Tibial nerve (tissue), 4 donors: Measurements from ENCODE around the gene JAG2. TPM values are rescaled to one million over a fixed set of nuclear protein-coding genes. Genes with fewer than 3 reads are reported as not detected.

Source experiments
- DNase-seq, 2 donors: peaks; one replicate each; pipeline ENCODE4 v3.0.0-alpha.2; 2019; ENCODE audit warnings: low spot score in 2 of 2
- H3K27ac ChIP-seq, 4 donors: fragments of 200-600 bp; sonication (generic) in 3 of 4; one replicate each; pipeline ENCODE4 v1.5.1; 2017 to 2019; ENCODE audit warnings: mild to moderate bottlenecking in 1 of 4
- H3K27me3 ChIP-seq, 2 donors: fragments of 200-600 bp; sonication (generic) in 1 of 2; one replicate each; pipeline versions ENCODE4 v1.5.1 to v1.6.0; 2017 to 2019
- H3K36me3 ChIP-seq, 3 donors: fragments of 200-600 bp; sonication (generic); one replicate each; pipeline ENCODE4 v1.5.1; 2018 to 2019
- H3K4me1 ChIP-seq, 4 donors: fragments of 200-600 bp; sonication (generic) in 3 of 4; one replicate each; pipeline ENCODE4 v1.5.1; 2017 to 2019
- H3K4me3 ChIP-seq, 4 donors: fragments of 200-600 bp; sonication (generic) in 3 of 4; one replicate each; pipeline ENCODE4 v1.5.1; 2017 to 2019; ENCODE audit warnings: mild to moderate bottlenecking in 1 of 4, moderate library complexity in 1 of 4
- H3K9me3 ChIP-seq, 4 donors: fragments of 200-600 bp; sonication (generic) in 3 of 4; one replicate each; pipeline ENCODE4 v1.5.1; 2017 to 2019
- CTCF ChIP-seq, 5 experiments: fragments of 200-600 bp in 3 of 5; fragments of 450-650 bp in 2 of 5; sonication (generic) in 3 of 5; IDR thresholded peaks; one replicate each; pipeline ENCODE4 v1.5.1; 2016 to 2019; ENCODE audit warnings: antibody characterized with exemption in 5 of 5, mild to moderate bottlenecking in 3 of 5, moderate library complexity in 2 of 5
- EP300 ChIP-seq, 2 donors: sonication (generic); formaldehyde crosslinking; IDR thresholded peaks; one replicate each; pipeline ENCODE4 v1.6.1; 2017; ENCODE audit warnings: antibody characterized with exemption in 2 of 2, mild to moderate bottlenecking in 1 of 2
- POLR2A ChIP-seq, 2 donors: fragments of 450-650 bp; IDR thresholded peaks; one replicate each; pipeline ENCODE4 v1.6.1; 2017; ENCODE audit warnings: antibody characterized with exemption in 2 of 2, mild to moderate bottlenecking in 2 of 2, moderate library complexity in 2 of 2
- WGBS, 2 donors: methylation state at CpG; one replicate each; pipeline ENCODE4 v1.1.5; 2018; 5-methylcytosine and 5-hydroxymethylcytosine counted together
- total RNA-seq, 4 donors: library from RNA; depleted of rRNA; stranded (reverse); fragments of >200 nt; gene quantifications; one replicate each; pipeline ENCODE4 v1.1.0, GENCODE V29; 2016

JAG2 gene
- total RNA-seq, 4 donors from 2014 or later: 7.4 to 13.8 (median 12.8) TPM

GRCh38 chr14:105139212-105139825 is 29.3 kb downstream of the JAG2 start:
- TF ChIP-seq EP300 (IDR thresholded peaks at IDR 0.05): no peak
- no peak for TF ChIP-seq CTCF (IDR thresholded peaks at IDR 0.05)
- no peak for TF ChIP-seq POLR2A (IDR thresholded peaks at IDR 0.05)
- 78 to 86% methylated on average over 10 of the region's 10 CpGs for WGBS, 2 donors
- H3K36me3 ChIP-seq: peaks cover 0 to 39% (median 0%) of the 10 kb centered on the region in 3 donors
- DNase-seq: no peak
- no peak overlapping the region for H3K27ac ChIP-seq
- peaks cover 0 to 36% (median 5%) of the 10 kb centered on the region in 4 donors for H3K9me3 ChIP-seq
- H3K27me3 ChIP-seq: no peaks in the 10 kb centered on the region
- no peak overlapping the region for H3K4me3 ChIP-seq
- no peaks in the 10 kb centered on the region for H3K4me1 ChIP-seq

GRCh38 chr14:105138551-105139111 is 29.9 kb downstream of the JAG2 start:
- Histone ChIP-seq H3K4me1 (no peaks in the 10 kb centered on the region), H3K27me3 (no peaks in the 10 kb centered on the region), H3K9me3 (peaks cover 0 to 36% (median 5%) of the 10 kb centered on the region in 4 donors), H3K36me3 (peaks cover 0 to 39% (median 0%) of the 10 kb centered on the region in 3 donors), H3K27ac (no peak overlapping the region), H3K4me3 (no peak overlapping the region)
- 91 to 97% methylated on average over 10 to 12 of the region's 15 CpGs for WGBS, 2 donors
- DNase-seq: no peak
- no peak for TF ChIP-seq POLR2A (IDR thresholded peaks at IDR 0.05)

GRCh38 chr14:105138021-105138541 is 30.5 kb downstream of the JAG2 start:
- Histone ChIP-seq H3K27me3 (no peaks in the 10 kb centered on the region), H3K4me3 (no peak overlapping the region), H3K4me1 (no peaks in the 10 kb centered on the region), H3K27ac (no peak overlapping the region), H3K36me3 (peaks cover 0 to 35% (median 0%) of the 10 kb centered on the region in 3 donors), H3K9me3 (peaks cover 0 to 41% (median 5%) of the 10 kb centered on the region in 4 donors)
- no peak for TF ChIP-seq EP300 (IDR thresholded peaks at IDR 0.05)
- TF ChIP-seq POLR2A (IDR thresholded peaks at IDR 0.05): no peak
- no peak for TF ChIP-seq CTCF (IDR thresholded peaks at IDR 0.05)
- no peak for DNase-seq
- 85 to 86% methylated on average over 13 to 19 of the region's 19 CpGs for WGBS, 2 donors

- no peaks in the 10 kb centered on the region for H3K27me3 ChIP-seq
- H3K9me3 ChIP-seq: peaks cover 0 to 45% (median 5%) of the 10 kb centered on the region in 4 donors
- WGBS, 2 donors: 74 to 82% methylated on average over 14 of the region's 14 CpGs
- TF ChIP-seq CTCF (IDR thresholded peaks at IDR 0.05): no peak
- no peak for TF ChIP-seq EP300 (IDR thresholded peaks at IDR 0.05)
- no peak for TF ChIP-seq POLR2A (IDR thresholded peaks at IDR 0.05)
- peaks cover 0 to 29% (median 0%) of the 10 kb centered on the region in 3 donors for H3K36me3 ChIP-seq
- no peak for DNase-seq
- no peak overlapping the region for H3K4me3 ChIP-seq
- no peak overlapping the region for H3K27ac ChIP-seq
- no peaks in the 10 kb centered on the region for H3K4me1 ChIP-seq
These were observed 31.0 kb downstream of the JAG2 start for GRCh38 chr14:105137481-105138020.

GRCh38 chr14:105136401-105137322 is 31.9 kb downstream of the JAG2 start:
- H3K27ac ChIP-seq: no peak overlapping the region
- WGBS, 2 donors: 76 to 79% methylated on average over 48 to 50 of the region's 50 CpGs
- peaks cover 0 to 21% (median 0%) of the 10 kb centered on the region in 3 donors for H3K36me3 ChIP-seq
- no peaks in the 10 kb centered on the region for H3K27me3 ChIP-seq
- no peak for DNase-seq
- no peak overlapping the region for H3K4me3 ChIP-seq
- no peaks in the 10 kb centered on the region for H3K4me1 ChIP-seq
- no peak for TF ChIP-seq CTCF (IDR thresholded peaks at IDR 0.05)
- TF ChIP-seq POLR2A (IDR thresholded peaks at IDR 0.05): no peak
- TF ChIP-seq EP300 (IDR thresholded peaks at IDR 0.05): no peak
- peaks cover 0 to 42% (median 5%) of the 10 kb centered on the region in 4 donors for H3K9me3 ChIP-seq
